ENCODE measurements around the gene SLC26A5. TPM values are rescaled to one million over a fixed set of nuclear protein-coding genes. Genes with fewer than 3 reads are reported as not detected.
A peak's percentile ranks its signal among the peaks of the same experiment; 100 is the strongest.

SLC26A5 gene
- total and polyA plus RNA-seq, 2 donors (not counting 3 experiments of a cell fraction or from before 2014, with no cell fraction given), result not detected

DNA sequence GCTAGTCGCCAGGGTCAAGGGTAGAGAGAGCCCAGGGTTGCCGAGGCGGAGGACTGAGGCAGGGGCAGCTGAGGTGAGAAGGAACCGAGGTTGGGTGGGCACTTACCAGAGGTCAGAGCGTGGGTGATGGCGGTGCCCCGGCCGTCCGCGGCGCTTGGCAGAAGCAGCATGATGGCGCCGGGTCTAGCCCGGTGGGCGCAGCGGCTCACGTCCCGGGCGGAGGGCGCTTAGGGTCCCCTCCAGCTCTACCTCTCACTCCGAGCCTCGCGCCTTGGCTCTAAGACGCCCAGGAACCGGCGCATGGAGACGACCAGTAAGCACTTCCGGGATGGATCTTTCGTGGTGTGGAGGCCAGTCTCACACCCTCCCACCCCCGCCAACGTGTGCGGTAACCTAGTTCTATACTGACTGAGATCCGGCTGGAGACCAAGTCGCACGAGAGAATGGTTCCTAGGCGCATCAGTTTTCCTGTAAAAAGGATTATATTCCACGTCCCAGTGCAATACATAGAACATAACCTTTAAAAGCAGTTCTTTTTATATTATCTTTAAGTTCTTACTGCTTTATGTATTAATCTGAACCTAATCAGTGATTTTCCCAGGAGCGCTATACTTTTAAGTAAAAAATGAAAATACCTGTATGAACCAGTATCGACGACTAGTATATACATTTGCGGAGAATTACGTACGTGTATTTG, 101.4 kb downstream of the SLC26A5 start, which contains the start of gene DNAJC2:
DNAJC2 (minus strand) TSS at position 315 of the 697 bp plus-strand sequence; CDS start at position 170, 145 bp downstream.
- DNase-seq (ENCODE audit: low read depth, low spot score) (peak; percentile 86), FAIRE-seq (peak; percentile 71)
- Histone ChIP-seq H3K9me1 (replicated peaks; ENCODE audit: control insufficient read depth, extremely low read depth, insufficient read depth, low read length) (no peaks in the 10 kb centered on the region), H3K9me3 (replicated peaks; ENCODE audit: control insufficient read depth, insufficient read depth, low read length) (no peaks in the 10 kb centered on the region), H3K79me2 (ENCODE audit: control insufficient read depth, insufficient read depth, low read length) (peaks cover 76% of the 10 kb centered on the region), H3K27ac (ENCODE audit: insufficient read depth, low read depth, low read length) (peak within 1 kb of the TSS; percentile 85), H4K20me1 (replicated peaks; ENCODE audit: control insufficient read depth, extremely low read depth, insufficient read depth, low read length) (no peaks in the 10 kb centered on the region), H3K4me3 (replicated peaks in 1 of 3; ENCODE audit: insufficient read depth in 1 of 3, low read depth in 1 of 3, low read length in 3 of 3) (peak within 1 kb of the TSS; percentile 91 to 99 (median 94)), H3K4me2 (ENCODE audit: insufficient read depth, low read length) (peak within 1 kb of the TSS; percentile 96), H2AFZ (ENCODE audit: low read depth, low read length) (peak within 1 kb of the TSS; percentile 92), H3K27me3 (ENCODE audit: control insufficient read depth in 2 of 2, insufficient read depth in 2 of 2, low read length in 2 of 2) (no peaks in the 10 kb centered on the region), H3K36me3 (ENCODE audit: control insufficient read depth in 2 of 2, extremely low read depth in 1 of 2, insufficient read depth in 2 of 2, low read length in 2 of 2) (peaks cover 5 to 9% of the 10 kb centered on the region in 2 experiments), H3K4me1 (ENCODE audit: control insufficient read depth, extremely low read depth, insufficient read depth, low read length) (peaks cover 29% of the 10 kb centered on the region), H3K9ac (replicated peaks; ENCODE audit: extremely low read depth, insufficient read depth, low read length) (peak within 1 kb of the TSS; percentile 82)
- POLR2A ChIA-PET, result no interaction called here
- dilution Hi-C loops (cut with MboI; ENCODE audit: extremely low pct_ligation_motif_present, low sequenced_read_pairs) (no loop called here), intact Hi-C loops (cut with micrococcal nuclease) (loop anchor here (1.0 to 5.0 kb wide), 5 partner anchors 8 to 1668 kb away; partner anchors contain the start of genes ARMC10, FAM185A, FBXL13 and PMPCB)
- CTCF ChIA-PET, result no interaction called here
- peak; percentile 87 for TF ChIP-seq POLR2AphosphoS5 (IDR thresholded peaks at IDR 0.05; ENCODE audit: insufficient read depth, low read depth, low read length)
- TF ChIP-seq MYC (IDR thresholded peaks at IDR 0.05; ENCODE audit: low read depth, low read length), result peak; percentile 94
- TF ChIP-seq POLR2A (IDR thresholded peaks at IDR 0.05; ENCODE audit: low read depth, low read length), result peak; percentile 88
- no peak for TF ChIP-seq GATA2 (IDR thresholded peaks at IDR 0.05; ENCODE audit: insufficient read depth, insufficient read length, low read depth, low read length)
- TF ChIP-seq JUN (IDR thresholded peaks at IDR 0.05; ENCODE audit: borderline replicate concordance, insufficient read depth, insufficient read length, low read depth), result no peak
- no peak for TF ChIP-seq FOS (IDR thresholded peaks at IDR 0.05; ENCODE audit: borderline replicate concordance, insufficient read depth, low read length)
- TF ChIP-seq, protein P1, sequence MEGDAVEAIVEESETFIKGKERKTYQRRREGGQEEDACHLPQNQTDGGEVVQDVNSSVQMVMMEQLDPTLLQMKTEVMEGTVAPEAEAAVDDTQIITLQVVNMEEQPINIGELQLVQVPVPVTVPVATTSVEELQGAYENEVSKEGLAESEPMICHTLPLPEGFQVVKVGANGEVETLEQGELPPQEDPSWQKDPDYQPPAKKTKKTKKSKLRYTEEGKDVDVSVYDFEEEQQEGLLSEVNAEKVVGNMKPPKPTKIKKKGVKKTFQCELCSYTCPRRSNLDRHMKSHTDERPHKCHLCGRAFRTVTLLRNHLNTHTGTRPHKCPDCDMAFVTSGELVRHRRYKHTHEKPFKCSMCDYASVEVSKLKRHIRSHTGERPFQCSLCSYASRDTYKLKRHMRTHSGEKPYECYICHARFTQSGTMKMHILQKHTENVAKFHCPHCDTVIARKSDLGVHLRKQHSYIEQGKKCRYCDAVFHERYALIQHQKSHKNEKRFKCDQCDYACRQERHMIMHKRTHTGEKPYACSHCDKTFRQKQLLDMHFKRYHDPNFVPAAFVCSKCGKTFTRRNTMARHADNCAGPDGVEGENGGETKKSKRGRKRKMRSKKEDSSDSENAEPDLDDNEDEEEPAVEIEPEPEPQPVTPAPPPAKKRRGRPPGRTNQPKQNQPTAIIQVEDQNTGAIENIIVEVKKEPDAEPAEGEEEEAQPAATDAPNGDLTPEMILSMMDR (IDR thresholded peaks at IDR 0.05; ENCODE audit: extremely low read depth in 1 of 2, insufficient read depth in 1 of 2, low read depth in 1 of 2, low read length in 2 of 2), result no peak
- TF ChIP-seq EZH2 (IDR thresholded peaks at IDR 0.05; ENCODE audit: borderline replicate concordance, low read depth, low read length, severe bottlenecking), result no peak
- TF ChIP-seq, protein P2, sequence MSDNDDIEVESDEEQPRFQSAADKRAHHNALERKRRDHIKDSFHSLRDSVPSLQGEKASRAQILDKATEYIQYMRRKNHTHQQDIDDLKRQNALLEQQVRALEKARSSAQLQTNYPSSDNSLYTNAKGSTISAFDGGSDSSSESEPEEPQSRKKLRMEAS (IDR thresholded peaks at IDR 0.05; ENCODE audit: insufficient read depth, insufficient read length), result peak; percentile 60
- BruUV-seq (replicated peaks), result no TSS peak
